K562 (cell line): ENCODE results near the gene PDIA4. TPM values are rescaled to one million over a fixed set of nuclear protein-coding genes. Genes with fewer than 3 reads are reported as not detected.

Source experiments
- DDX20 ChIP-seq: fragments of 450-650 bp; IDR thresholded peaks from 2 replicates; pipeline ENCODE4 v1.6.1; 2016; ENCODE audit warnings: missing genetic modification characterization, low read depth, mild to moderate bottlenecking, missing compliant biosample characterization, moderate library complexity
- ESRRA ChIP-seq: fragments of 450-650 bp; IDR thresholded peaks from 2 replicates; pipeline ENCODE4 v1.6.1; 2014; ENCODE audit warnings: low read depth, mild to moderate bottlenecking, moderate library complexity, borderline replicate concordance
- GABPA ChIP-seq: fragments of 200-800 bp; sonication (Bioruptor generic); conservative IDR thresholded peaks from 2 replicates; pipeline ENCODE4 v1.6.1; 2016; ENCODE audit warnings: low read depth, missing genetic modification characterization, missing compliant biosample characterization
- MTF1 ChIP-seq: fragments of 250-450 bp; sonication (Bioruptor Pico); IDR thresholded peaks from 2 replicates; pipeline ENCODE4 v1.9.0; 2021; ENCODE audit warnings: moderate library complexity, mild to moderate bottlenecking, inconsistent platforms, borderline replicate concordance
- MXI1 ChIP-seq: IDR thresholded peaks from 2 replicates; pipeline ENCODE4 v1.6.1; 2011; ENCODE audit warnings: low read depth, mild to moderate bottlenecking, improper control_type of control experiment, low read length
- NCOR1 ChIP-seq: fragments of 450-650 bp; IDR thresholded peaks from 2 replicates; pipeline ENCODE4 v1.6.1; 2016; ENCODE audit warnings: mild to moderate bottlenecking, moderate library complexity
- NR2C2 ChIP-seq, 2 experiments: fragments of 200-800 bp in 1 of 2; sonication (Bioruptor generic) in 1 of 2; sonication (generic) in 1 of 2; formaldehyde crosslinking in 1 of 2; IDR thresholded peaks; 2 replicates each; pipeline versions ENCODE4 v1.6.1 to v1.8.0; 2016 to 2022; ENCODE audit warnings: mild to moderate bottlenecking in 1 of 2, missing compliant biosample characterization in 1 of 2, missing genetic modification characterization in 1 of 2, missing genetic modification reagents in 1 of 2
- NUFIP1 ChIP-seq: fragments of 450-650 bp; IDR thresholded peaks from 2 replicates; pipeline ENCODE4 v1.6.1; 2018; ENCODE audit not compliant: partially characterized antibody
- PHB ChIP-seq: fragments of 250-450 bp; sonication (Bioruptor Pico); IDR thresholded peaks from 2 replicates; pipeline ENCODE4 v1.5.0; 2021
- RAD21 ChIP-seq, 2 experiments: fragments of 250-450 bp in 1 of 2; fragments of 450-650 bp in 1 of 2; sonication (Bioruptor Pico) in 1 of 2; formaldehyde crosslinking in 1 of 2; IDR thresholded peaks in 1 of 2; conservative IDR thresholded peaks in 1 of 2; 2 replicates each; pipeline versions ENCODE4 v1.4.0 to v1.8.0; 2020 to 2022; ENCODE audit warnings: mild to moderate bottlenecking in 2 of 2, moderate library complexity in 1 of 2
- SIX5 ChIP-seq, 2 experiments: IDR thresholded peaks; 2 replicates each; pipeline ENCODE4 v1.6.1; 2011; ENCODE audit warnings: low read length in 2 of 2, borderline replicate concordance in 1 of 2, low read depth in 1 of 2, mild to moderate bottlenecking in 1 of 2, moderate library complexity in 1 of 2; ENCODE audit not compliant: insufficient read depth in 1 of 2
- SMC3 ChIP-seq: conservative IDR thresholded peaks from 2 replicates; pipeline ENCODE4 v1.6.1; 2011; ENCODE audit warnings: low read depth, low read length, improper control_type of control experiment; ENCODE audit not compliant: insufficient read depth
- polyA plus RNA-seq, 8 experiments: library from polyadenylated mRNA; depleted of rRNA in 4 of 8; stranded (reverse) in 5 of 8; unstranded in 3 of 8; fragments of >200 nt; fragmentation: Nextera tagmentation in 2 of 8; fragmentation: Illumina TruSeq in 1 of 8; extraction: Ambion mirVana in 2 of 8; extraction: Trizol in 1 of 8; gene quantifications; 2 replicates each; pipeline versions ENCODE4 v1.2.1 to v1.2.3, GENCODE V29; 2011 to 2014; ENCODE audit warnings: inconsistent platforms in 1 of 8, missing spikeins in 1 of 8
- total RNA-seq, 7 experiments: library from RNA; depleted of rRNA in 6 of 7; stranded (reverse); fragments of >200 nt in 6 of 7; fragmentation: Illumina TruSeq in 2 of 7; extraction: Trizol in 2 of 7; gene quantifications; 2 replicates each; pipeline versions ENCODE4 v1.2.1 to v1.2.3, GENCODE V29; 2011 to 2021; ENCODE audit warnings: low replicate concordance in 1 of 7
- TF ChIP-seq, protein P1 (sequence below): fragments of 450-650 bp; IDR thresholded peaks from 2 replicates; pipeline ENCODE4 v1.6.1; 2016; ENCODE audit warnings: borderline replicate concordance
- TF ChIP-seq, protein P2 (sequence below): fragments of 250-450 bp; sonication (Bioruptor Pico); IDR thresholded peaks from 2 replicates; pipeline ENCODE4 v1.8.0; 2021; ENCODE audit warnings: borderline replicate concordance, mild to moderate bottlenecking, moderate library complexity; ENCODE audit not compliant: poor library complexity, severe bottlenecking
- TF ChIP-seq, protein P3 (sequence below): IDR thresholded peaks from 3 replicates; pipeline ENCODE4 v1.6.1; 2011; ENCODE audit warnings: borderline replicate concordance, mild to moderate bottlenecking, moderate library complexity; ENCODE audit not compliant: insufficient read length; ENCODE audit errors: extremely low read depth
- TF ChIP-seq, protein P4 (sequence below): sonication (generic); formaldehyde crosslinking; IDR thresholded peaks from 2 replicates; pipeline ENCODE4 v1.8.0; 2023; ENCODE audit warnings: mild to moderate bottlenecking, missing genetic modification reagents
- TF ChIP-seq, protein P5 (sequence below): sonication (generic); formaldehyde crosslinking; IDR thresholded peaks from 2 replicates; pipeline ENCODE4 v1.8.1; 2023; ENCODE audit warnings: mild to moderate bottlenecking, missing genetic modification reagents, moderate library complexity

PDIA4 gene
- total and polyA plus RNA-seq, 9 of the 15 experiments (the other 6 are each of a cell fraction or from before 2014, with no cell fraction given), result 9.1 to 175 (median 146) TPM

DNA sequence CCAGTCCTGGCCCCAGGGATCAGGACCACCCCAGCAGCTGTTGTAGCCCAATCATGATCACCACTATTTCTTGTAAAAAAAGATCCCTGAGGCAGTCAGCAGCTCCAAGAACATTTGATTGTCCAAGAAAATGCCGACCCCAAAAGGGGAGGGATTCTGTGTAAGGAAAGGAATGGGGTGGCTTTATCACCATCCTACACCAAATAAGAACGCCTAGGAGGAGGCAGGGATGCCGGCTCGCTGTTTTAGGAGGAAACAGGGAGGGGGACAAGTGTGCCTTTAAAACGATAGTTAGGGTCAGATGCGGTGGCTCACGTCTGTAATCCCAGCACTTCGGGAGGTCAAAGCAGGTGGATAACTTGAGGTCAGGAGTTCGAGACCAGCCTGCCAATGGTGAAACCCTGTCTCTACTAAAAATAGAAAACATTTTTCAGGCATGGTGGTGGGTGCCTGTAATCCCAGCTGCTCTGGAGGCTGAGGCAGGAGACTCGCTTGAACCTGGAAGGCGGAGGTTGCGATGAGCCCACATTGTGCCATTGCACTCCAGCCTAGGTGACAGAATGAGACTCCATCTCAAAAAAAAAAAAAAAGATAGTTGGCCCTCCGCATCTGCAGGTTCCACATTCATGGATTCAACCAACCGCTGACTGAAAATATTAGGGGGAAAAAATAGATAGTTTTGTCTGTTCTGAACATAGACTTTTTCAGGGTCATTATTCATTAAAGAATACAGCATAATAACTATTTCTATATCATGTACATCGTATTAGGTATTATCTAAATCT is 63.6 kb downstream of the PDIA4 start (continued):
- no peak for TF ChIP-seq SMC3
- no peak for TF ChIP-seq NCOR1
- TF ChIP-seq, protein P1, sequence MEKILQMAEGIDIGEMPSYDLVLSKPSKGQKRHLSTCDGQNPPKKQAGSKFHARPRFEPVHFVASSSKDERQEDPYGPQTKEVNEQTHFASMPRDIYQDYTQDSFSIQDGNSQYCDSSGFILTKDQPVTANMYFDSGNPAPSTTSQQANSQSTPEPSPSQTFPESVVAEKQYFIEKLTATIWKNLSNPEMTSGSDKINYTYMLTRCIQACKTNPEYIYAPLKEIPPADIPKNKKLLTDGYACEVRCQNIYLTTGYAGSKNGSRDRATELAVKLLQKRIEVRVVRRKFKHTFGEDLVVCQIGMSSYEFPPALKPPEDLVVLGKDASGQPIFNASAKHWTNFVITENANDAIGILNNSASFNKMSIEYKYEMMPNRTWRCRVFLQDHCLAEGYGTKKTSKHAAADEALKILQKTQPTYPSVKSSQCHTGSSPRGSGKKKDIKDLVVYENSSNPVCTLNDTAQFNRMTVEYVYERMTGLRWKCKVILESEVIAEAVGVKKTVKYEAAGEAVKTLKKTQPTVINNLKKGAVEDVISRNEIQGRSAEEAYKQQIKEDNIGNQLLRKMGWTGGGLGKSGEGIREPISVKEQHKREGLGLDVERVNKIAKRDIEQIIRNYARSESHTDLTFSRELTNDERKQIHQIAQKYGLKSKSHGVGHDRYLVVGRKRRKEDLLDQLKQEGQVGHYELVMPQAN, result 0 out of 2 replicates have a peak, but pooled peaks have one; percentile 22
- no peak for TF ChIP-seq SIX5 (IDR thresholded peaks at IDR 0.05; ENCODE audit: borderline replicate concordance in 1 of 2, insufficient read depth in 1 of 2, low read depth in 1 of 2, low read length in 2 of 2)
- no peak for TF ChIP-seq MXI1
- no peak for TF ChIP-seq NR2C2 (CRISPR knock-in tag; IDR thresholded peaks at IDR 0.05)
- 0 out of 2 replicates have a peak, but pooled peaks have one; percentile 38 for TF ChIP-seq NR2C2 (tag; IDR thresholded peaks at IDR 0.05)
- no peak for TF ChIP-seq NUFIP1
- no peak for TF ChIP-seq DDX20 (tag)
- TF ChIP-seq, protein P2, sequence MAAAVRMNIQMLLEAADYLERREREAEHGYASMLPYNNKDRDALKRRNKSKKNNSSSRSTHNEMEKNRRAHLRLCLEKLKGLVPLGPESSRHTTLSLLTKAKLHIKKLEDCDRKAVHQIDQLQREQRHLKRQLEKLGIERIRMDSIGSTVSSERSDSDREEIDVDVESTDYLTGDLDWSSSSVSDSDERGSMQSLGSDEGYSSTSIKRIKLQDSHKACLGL (CRISPR knock-in tag), result no peak
- TF ChIP-seq GABPA (tag), result no peak
- TF ChIP-seq, protein P3, sequence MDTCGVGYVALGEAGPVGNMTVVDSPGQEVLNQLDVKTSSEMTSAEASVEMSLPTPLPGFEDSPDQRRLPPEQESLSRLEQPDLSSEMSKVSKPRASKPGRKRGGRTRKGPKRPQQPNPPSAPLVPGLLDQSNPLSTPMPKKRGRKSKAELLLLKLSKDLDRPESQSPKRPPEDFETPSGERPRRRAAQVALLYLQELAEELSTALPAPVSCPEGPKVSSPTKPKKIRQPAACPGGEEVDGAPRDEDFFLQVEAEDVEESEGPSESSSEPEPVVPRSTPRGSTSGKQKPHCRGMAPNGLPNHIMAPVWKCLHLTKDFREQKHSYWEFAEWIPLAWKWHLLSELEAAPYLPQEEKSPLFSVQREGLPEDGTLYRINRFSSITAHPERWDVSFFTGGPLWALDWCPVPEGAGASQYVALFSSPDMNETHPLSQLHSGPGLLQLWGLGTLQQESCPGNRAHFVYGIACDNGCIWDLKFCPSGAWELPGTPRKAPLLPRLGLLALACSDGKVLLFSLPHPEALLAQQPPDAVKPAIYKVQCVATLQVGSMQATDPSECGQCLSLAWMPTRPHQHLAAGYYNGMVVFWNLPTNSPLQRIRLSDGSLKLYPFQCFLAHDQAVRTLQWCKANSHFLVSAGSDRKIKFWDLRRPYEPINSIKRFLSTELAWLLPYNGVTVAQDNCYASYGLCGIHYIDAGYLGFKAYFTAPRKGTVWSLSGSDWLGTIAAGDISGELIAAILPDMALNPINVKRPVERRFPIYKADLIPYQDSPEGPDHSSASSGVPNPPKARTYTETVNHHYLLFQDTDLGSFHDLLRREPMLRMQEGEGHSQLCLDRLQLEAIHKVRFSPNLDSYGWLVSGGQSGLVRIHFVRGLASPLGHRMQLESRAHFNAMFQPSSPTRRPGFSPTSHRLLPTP, result peak; percentile 82
- TF ChIP-seq RAD21 (CRISPR knock-in tag; conservative IDR thresholded peaks at IDR 0.05 in 1 of 2, IDR thresholded peaks at IDR 0.05 in 1 of 2), result no peak
- TF ChIP-seq, protein P4, sequence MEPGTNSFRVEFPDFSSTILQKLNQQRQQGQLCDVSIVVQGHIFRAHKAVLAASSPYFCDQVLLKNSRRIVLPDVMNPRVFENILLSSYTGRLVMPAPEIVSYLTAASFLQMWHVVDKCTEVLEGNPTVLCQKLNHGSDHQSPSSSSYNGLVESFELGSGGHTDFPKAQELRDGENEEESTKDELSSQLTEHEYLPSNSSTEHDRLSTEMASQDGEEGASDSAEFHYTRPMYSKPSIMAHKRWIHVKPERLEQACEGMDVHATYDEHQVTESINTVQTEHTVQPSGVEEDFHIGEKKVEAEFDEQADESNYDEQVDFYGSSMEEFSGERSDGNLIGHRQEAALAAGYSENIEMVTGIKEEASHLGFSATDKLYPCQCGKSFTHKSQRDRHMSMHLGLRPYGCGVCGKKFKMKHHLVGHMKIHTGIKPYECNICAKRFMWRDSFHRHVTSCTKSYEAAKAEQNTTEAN (CRISPR knock-in tag), result no peak
- TF ChIP-seq PHB (CRISPR knock-in tag), result no peak
- TF ChIP-seq MTF1, result no peak
- TF ChIP-seq, protein P5, sequence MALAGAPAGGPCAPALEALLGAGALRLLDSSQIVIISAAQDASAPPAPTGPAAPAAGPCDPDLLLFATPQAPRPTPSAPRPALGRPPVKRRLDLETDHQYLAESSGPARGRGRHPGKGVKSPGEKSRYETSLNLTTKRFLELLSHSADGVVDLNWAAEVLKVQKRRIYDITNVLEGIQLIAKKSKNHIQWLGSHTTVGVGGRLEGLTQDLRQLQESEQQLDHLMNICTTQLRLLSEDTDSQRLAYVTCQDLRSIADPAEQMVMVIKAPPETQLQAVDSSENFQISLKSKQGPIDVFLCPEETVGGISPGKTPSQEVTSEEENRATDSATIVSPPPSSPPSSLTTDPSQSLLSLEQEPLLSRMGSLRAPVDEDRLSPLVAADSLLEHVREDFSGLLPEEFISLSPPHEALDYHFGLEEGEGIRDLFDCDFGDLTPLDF (CRISPR knock-in tag), result no peak
- peak; percentile 33; the same call in 1 of the 2 replicates for TF ChIP-seq ESRRA
